ENCODE measurements around the gene JARID2.

Gene JARID2

GRCh38 chr6:15245361-15246216 lies at the start of gene JARID2:
TSS of gene JARID2 (plus strand) at chr6:15246069. CDS start at chr6:15246540, 471 bp downstream.
- DNase-seq: peak; percentile 85 to 100 (median 97)

- no peak for DNase-seq
Observed at GRCh38 chr6:15200087-15200486, 45.8 kb upstream of the JARID2 start.

GRCh38 chr6:15205321-15205720 lies 40.5 kb upstream of the JARID2 start:
- no peak for DNase-seq

- no peak for DNase-seq
Observed at GRCh38 chr6:15206887-15207286, 39.0 kb upstream of the JARID2 start.

- DNase-seq: no peak
Observed at GRCh38 chr6:15207923-15208322, 37.9 kb upstream of the JARID2 start.

GRCh38 chr6:15213838-15214400 lies 31.9 kb upstream of the JARID2 start:
- no peak for DNase-seq

GRCh38 chr6:15218401-15218800 lies 27.5 kb upstream of the JARID2 start:
- DNase-seq: no peak

- no peak for DNase-seq
Observed at GRCh38 chr6:15220062-15220461, 25.8 kb upstream of the JARID2 start.

GRCh38 chr6:15227827-15228318 lies 18.0 kb upstream of the JARID2 start:
- DNase-seq: no peak

GRCh38 chr6:15230827-15231226 lies 15.0 kb upstream of the JARID2 start:
- DNase-seq: no peak

GRCh38 chr6:15232836-15233510 lies 12.9 kb upstream of the JARID2 start:
- DNase-seq: no peak

- no peak for DNase-seq
Observed at GRCh38 chr6:15234068-15234758, 11.7 kb upstream of the JARID2 start.

GRCh38 chr6:15239616-15240364 lies 6.1 kb upstream of the JARID2 start:
- no peak for DNase-seq

- DNase-seq: no peak
Observed at GRCh38 chr6:15242503-15242902, 3.4 kb upstream of the JARID2 start.

GRCh38 chr6:15242937-15243614 lies 2.8 kb upstream of the JARID2 start:
- DNase-seq: no peak

- DNase-seq: peak in 1 of 56 donors; percentile 40
Observed at GRCh38 chr6:15243910-15244619, 1.8 kb upstream of the JARID2 start.

- peak in 33 of 56 donors; percentile 23 to 92 (median 75) for DNase-seq
Observed at GRCh38 chr6:15244620-15245360, 1.1 kb upstream of the JARID2 start.

GRCh38 chr6:15246217-15246665 lies 372 bp downstream of the JARID2 start:
- no peak for DNase-seq

Measured in amygdala (tissue), 56 donors.